GM19240 (cell line): ENCODE measurements around the gene CCNK.

Source experiments
- DNase-seq: peaks from one replicate; pipeline ENCODE4 v3.0.0; 2011; ENCODE audit warnings: low spot score; ENCODE audit not compliant: insufficient read length

Gene CCNK

GRCh38 chr14:99551034-99551922, 70.1 kb downstream of the CCNK start:
- DNase-seq: no peak

- no peak for DNase-seq
Measured at GRCh38 chr14:99552021-99552553, 70.9 kb downstream of the CCNK start.

DNA sequence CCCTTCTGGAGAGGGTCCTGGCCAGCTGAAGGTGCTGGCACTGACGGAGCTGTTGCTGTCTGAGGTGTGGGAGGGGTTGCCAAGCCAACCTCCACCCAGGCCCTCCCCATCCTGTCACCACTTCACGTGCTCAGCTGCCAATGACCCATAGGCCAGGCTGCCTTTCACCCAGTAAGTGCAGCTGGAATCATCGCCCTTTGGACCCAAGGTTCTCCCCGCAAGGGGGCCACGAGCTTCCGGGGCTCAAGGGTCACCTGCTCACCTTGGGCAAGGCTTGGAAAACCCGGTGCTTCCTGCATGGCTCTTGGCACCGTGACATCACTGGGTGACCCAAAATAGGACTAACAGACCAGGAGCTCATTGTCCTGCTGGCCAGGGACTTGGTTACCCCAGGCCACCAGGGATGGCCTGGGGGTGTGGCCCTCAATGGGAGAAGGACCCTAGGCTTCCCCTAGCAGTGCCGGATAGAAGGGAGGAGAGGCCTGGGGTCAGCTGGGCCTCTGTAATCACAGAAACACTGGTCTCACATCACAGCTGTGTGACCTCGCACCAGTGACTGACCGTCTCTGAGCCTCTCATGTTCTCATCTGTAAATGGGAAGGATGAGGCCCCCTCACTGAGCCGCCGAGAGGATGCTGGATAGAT, 71.5 kb downstream of the CCNK start:
- no peak for DNase-seq

- no peak for DNase-seq
Measured at GRCh38 chr14:99554184-99554583, 73.0 kb downstream of the CCNK start.

- no peak for DNase-seq
Measured at GRCh38 chr14:99554757-99555531, 73.7 kb downstream of the CCNK start.

DNA sequence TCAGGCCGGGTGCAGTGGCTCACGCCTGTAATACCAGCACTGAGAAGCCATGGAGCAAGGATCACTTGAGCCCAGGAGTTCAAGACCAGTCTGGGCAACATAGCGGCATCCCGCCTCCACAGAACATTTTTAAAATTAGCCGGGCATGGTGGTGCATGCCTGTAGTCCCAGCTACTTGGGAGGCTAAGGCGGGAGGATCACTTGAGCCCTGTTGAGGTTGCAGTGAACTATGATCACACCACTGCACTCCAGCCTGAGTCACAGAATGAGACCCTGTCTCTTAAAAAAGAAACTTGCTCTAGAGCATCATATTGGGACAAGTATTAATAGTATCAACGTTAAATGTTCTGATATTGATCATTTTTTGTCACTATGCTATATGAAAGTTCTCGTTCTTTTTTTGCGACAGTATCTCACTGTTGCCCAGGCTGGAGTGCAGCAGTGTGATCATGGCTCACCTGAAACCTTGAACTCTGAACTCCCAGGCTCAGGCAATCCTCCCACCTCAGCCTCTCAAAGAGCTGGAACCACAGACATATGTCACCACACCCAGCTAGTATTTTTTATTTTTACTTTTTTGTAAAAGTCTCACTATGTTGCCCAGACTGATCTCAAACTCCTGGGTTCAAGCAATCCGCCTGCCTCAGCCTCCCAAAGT, 75.1 kb downstream of the CCNK start:
- no peak for DNase-seq

DNA sequence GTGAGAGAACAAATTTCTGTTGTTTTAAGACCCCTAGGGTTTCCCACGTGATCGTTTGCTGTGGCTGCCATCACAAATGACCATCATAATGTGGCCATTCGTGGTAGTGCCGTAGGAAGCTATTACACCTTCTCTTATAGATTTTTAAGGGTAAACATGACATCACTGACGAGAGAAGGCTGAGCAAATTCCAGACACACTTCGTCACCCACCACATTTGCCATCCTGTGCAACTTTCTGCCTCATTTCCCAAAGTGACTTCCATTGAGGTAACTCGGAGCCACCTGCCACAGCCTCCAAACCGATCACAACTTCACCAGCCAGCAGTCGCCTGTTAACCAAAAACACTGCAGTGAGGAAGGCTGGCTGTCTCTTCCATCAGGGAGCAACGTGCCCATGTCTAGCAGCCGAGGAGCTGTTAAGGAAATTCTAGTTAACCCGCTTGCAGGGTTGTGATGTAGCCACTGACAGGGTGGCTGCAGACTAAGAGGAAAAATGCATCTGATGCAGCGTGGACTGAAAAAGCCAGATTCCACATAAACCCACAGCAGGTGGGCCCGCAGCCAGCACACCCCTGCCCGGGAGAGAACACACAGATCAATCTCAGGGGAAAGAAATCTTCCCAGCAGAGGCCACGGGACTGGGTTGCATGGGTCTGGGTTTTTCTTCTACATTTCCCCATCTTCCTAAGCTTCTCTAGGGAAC, 78.2 kb downstream of the CCNK start:
- DNase-seq: no peak

DNA sequence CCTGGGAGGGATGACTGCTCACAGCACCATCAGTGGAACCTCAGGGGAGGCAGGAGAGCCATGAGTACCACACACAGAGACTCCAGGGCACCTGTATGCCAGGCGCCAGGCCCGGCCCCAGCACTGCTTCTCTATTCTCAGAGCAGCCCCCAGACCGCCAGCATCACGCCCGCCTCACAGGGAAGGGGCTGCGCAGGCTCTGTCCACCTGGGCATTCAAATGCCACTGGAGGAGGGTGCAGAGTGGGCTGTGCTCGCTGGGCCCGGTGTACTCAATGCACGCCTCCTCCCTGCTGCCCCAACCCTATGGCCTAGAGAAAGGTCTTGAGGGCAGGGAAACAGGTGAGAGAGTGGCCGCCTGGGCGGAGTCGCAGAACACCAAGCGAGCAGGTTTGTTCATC, 79.2 kb downstream of the CCNK start:
- DNase-seq: no peak

DNA sequence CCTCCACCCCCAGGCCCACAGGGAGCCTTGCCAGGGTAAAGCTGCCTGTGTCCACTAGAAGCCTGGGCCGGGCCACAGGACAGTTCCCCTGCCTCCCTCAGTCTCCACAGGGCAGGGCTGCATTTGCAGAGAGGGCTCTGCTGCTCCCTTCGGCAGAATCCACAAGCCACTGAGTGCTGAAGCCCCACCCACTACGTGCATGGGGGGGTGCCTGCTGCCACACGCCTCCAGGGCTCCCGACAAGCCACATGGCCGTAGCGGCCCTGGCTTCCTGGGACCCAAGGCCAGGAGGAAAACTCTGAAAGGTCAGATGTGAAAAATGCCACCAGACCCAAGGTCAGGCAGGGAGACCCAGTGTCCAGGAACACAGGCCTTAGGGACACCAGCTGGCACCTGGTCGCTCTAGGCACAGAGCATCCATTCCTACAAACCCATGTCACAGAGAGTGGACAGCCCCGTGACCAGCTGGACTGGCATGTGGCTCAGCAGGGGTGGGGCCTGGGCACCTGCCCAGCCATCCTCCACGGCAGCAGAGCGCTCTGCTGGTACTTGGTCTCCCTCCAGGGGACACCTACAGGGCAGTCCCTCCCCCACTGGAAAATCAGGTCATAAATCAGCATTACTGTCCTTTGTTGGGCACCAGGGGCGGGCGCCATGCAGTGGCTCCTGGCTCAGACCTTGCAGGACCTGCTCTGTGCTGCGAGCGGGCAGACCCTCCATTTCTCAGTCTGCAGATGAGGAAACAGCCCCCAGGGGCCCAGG, 79.9 kb downstream of the CCNK start:
- no peak for DNase-seq

- no peak for DNase-seq
Measured at GRCh38 chr14:99561864-99562263, 80.7 kb downstream of the CCNK start.
